H1 (cell line): ENCODE data around the gene CIZ1. TPM values are rescaled to one million over a fixed set of nuclear protein-coding genes. Genes with fewer than 3 reads are reported as not detected.

ENCODE experiments used
- CTCF ChIA-PET: fragments of 300-600 bp; sonication (Branson Sonifier 250); formaldehyde crosslinking; loops from one replicate; lab custom pipeline; 2021; ENCODE audit not compliant: partially characterized antibody; lab: Charles Lee
- POLR2A ChIA-PET: fragments of 300-600 bp; sonication (Branson Sonifier 250); formaldehyde crosslinking; loops from one replicate; lab custom pipeline; 2021; ENCODE audit warnings: inconsistent platforms; ENCODE audit not compliant: partially characterized antibody; lab: Charles Lee
- DNase-seq, 2 experiments: peaks; one replicate each; pipeline versions ENCODE4 v3.0.0 to v3.0.0-alpha.2; 2010 to 2022; ENCODE audit warnings: low spot score in 2 of 2, low read depth in 1 of 2, mixed read lengths in 1 of 2
- FAIRE-seq: peaks from 2 replicates; lab custom pipeline; 2011; peaks lifted over from hg19 to GRCh38; lab: Jason Lieb, UNC
- H2AFZ ChIP-seq: 2 replicates; pipeline ENCODE4 v1.8.1; 2012; ENCODE audit warnings: low read length, inconsistent platforms
- H2AK5ac ChIP-seq: 2 replicates; pipeline ENCODE4 v1.6.1; 2013; ENCODE audit warnings: low read depth, low read length
- H2BK120ac ChIP-seq: replicated peaks from 2 replicates; pipeline ENCODE3; 2013; ENCODE audit warnings: low read depth, low read length, inconsistent platforms
- H2BK12ac ChIP-seq: 2 replicates; pipeline ENCODE4 v1.6.1; 2013; ENCODE audit warnings: low read depth, low read length
- H2BK15ac ChIP-seq: 2 replicates; pipeline ENCODE4 v1.6.1; 2013; ENCODE audit warnings: low read length
- H2BK20ac ChIP-seq: 2 replicates; pipeline ENCODE4 v1.6.1; 2013; ENCODE audit warnings: low read length
- H2BK5ac ChIP-seq: 2 replicates; pipeline ENCODE4 v1.6.1; 2013; ENCODE audit warnings: low read depth, low read length
- H3K14ac ChIP-seq: 2 replicates; pipeline ENCODE4 v1.6.1; 2013; ENCODE audit warnings: inconsistent platforms; ENCODE audit not compliant: insufficient read length
- H3K18ac ChIP-seq: 2 replicates; pipeline ENCODE4 v1.6.1; 2013; ENCODE audit warnings: low read length; ENCODE audit errors: extremely low read depth
- H3K23ac ChIP-seq: 2 replicates; pipeline ENCODE4 v1.6.1; 2013; ENCODE audit warnings: inconsistent platforms; ENCODE audit not compliant: insufficient read length
- H3K23me2 ChIP-seq: 2 replicates; pipeline ENCODE4 v1.6.1; 2013; ENCODE audit warnings: low read depth, low read length
- H3K27ac ChIP-seq: 2 replicates; pipeline ENCODE4 v1.6.1; 2011; ENCODE audit warnings: low read depth, low read length, inconsistent platforms
- H3K27me3 ChIP-seq, 4 experiments: replicated peaks in 1 of 4; 1 replicate in 1 of 4; 2 replicates in 3 of 4; pipeline versions ENCODE4 v1.6.1 to v1.8.1; 2011 to 2013; ENCODE audit warnings: low read length in 3 of 4, mild to moderate bottlenecking in 3 of 4, inconsistent platforms in 2 of 4, mixed read lengths in 2 of 4, moderate library complexity in 1 of 4; ENCODE audit not compliant: control insufficient read depth in 3 of 4, insufficient read depth in 3 of 4; ENCODE audit errors: extremely low read depth in 1 of 4
- H3K36me3 ChIP-seq, 4 experiments: 2 replicates each; pipeline versions ENCODE4 v1.6.1 to v1.8.1; 2011 to 2013; ENCODE audit warnings: mild to moderate bottlenecking in 4 of 4, low read length in 3 of 4, moderate library complexity in 2 of 4, control low read depth in 1 of 4, inconsistent platforms in 1 of 4; ENCODE audit not compliant: insufficient read depth in 4 of 4, control insufficient read depth in 2 of 4
- H3K4ac ChIP-seq: replicated peaks from 2 replicates; pipeline ENCODE3; 2013; ENCODE audit warnings: low read length, low read depth, mixed read lengths, inconsistent platforms; ENCODE audit not compliant: insufficient read length
- H3K4me1 ChIP-seq, 4 experiments: replicated peaks in 1 of 4; 1 replicate in 1 of 4; 2 replicates in 3 of 4; pipeline versions ENCODE4 v1.6.1 to v1.8.1; 2011 to 2013; ENCODE audit warnings: low read length in 3 of 4, inconsistent platforms in 2 of 4, mixed read lengths in 1 of 4; ENCODE audit not compliant: insufficient read depth in 4 of 4, control insufficient read depth in 3 of 4
- H3K4me2 ChIP-seq, 2 experiments: 2 replicates each; pipeline versions ENCODE4 v1.6.1 to v1.8.1; 2011 to 2013; ENCODE audit warnings: low read depth in 2 of 2, low read length in 2 of 2, control low read depth in 1 of 2, inconsistent platforms in 1 of 2, mild to moderate bottlenecking in 1 of 2; ENCODE audit not compliant: insufficient read depth in 1 of 2
- H3K4me3 ChIP-seq, 4 experiments: fragments of 200-600, 300-600 bp in 1 of 4; sonication (generic), shearing (Covaris generic), sonication (Bioruptor Twin) in 1 of 4; 2 replicates each; pipeline versions ENCODE4 v1.5.1 to v1.8.1; 2011 to 2016; ENCODE audit warnings: low read length in 4 of 4, low read depth in 3 of 4, control low read depth in 2 of 4, inconsistent platforms in 2 of 4, mild to moderate bottlenecking in 2 of 4, mixed read lengths in 1 of 4, moderate library complexity in 1 of 4; ENCODE audit not compliant: insufficient read depth in 2 of 4; ENCODE audit errors: extremely low read depth in 1 of 4
- H3K56ac ChIP-seq: replicated peaks from 2 replicates; pipeline ENCODE3; 2013; ENCODE audit warnings: low read depth, mild to moderate bottlenecking, mixed read lengths, low read length, inconsistent platforms; ENCODE audit not compliant: insufficient read length
- H3K79me1 ChIP-seq: 2 replicates; pipeline ENCODE4 v1.6.1; 2013; ENCODE audit warnings: low read depth, low read length, control low read depth
- H3K79me2 ChIP-seq, 2 experiments: 2 replicates each; pipeline versions ENCODE4 v1.6.1 to v1.8.1; 2012 to 2013; ENCODE audit warnings: low read length in 2 of 2, mild to moderate bottlenecking in 2 of 2, inconsistent platforms in 1 of 2; ENCODE audit not compliant: insufficient read depth in 2 of 2, control insufficient read depth in 1 of 2
- H3K9ac ChIP-seq, 4 experiments: replicated peaks in 1 of 4; 1 replicate in 1 of 4; 2 replicates in 3 of 4; pipeline versions ENCODE4 v1.6.1 to v1.8.1; 2011 to 2013; ENCODE audit warnings: low read depth in 3 of 4, low read length in 3 of 4, control low read depth in 2 of 4, mild to moderate bottlenecking in 2 of 4, moderate library complexity in 2 of 4, inconsistent platforms in 1 of 4; ENCODE audit errors: extremely low read depth in 1 of 4
- H3K9me3 ChIP-seq, 2 experiments: 2 replicates each; pipeline versions ENCODE4 v1.6.1 to v1.8.1; 2012 to 2013; ENCODE audit warnings: mild to moderate bottlenecking in 2 of 2, moderate library complexity in 2 of 2, control low read depth in 1 of 2, inconsistent platforms in 1 of 2, low read depth in 1 of 2, low read length in 1 of 2, mixed read lengths in 1 of 2; ENCODE audit not compliant: insufficient read depth in 2 of 2
- H4K20me1 ChIP-seq, 2 experiments: replicated peaks in 1 of 2; 2 replicates each; pipeline versions ENCODE3 to v1.8.1; 2011 to 2013; ENCODE audit warnings: inconsistent platforms in 2 of 2, low read length in 2 of 2, mild to moderate bottlenecking in 1 of 2; ENCODE audit not compliant: insufficient read depth in 2 of 2, control insufficient read depth in 1 of 2
- H4K5ac ChIP-seq: 2 replicates; pipeline ENCODE4 v1.6.1; 2013; ENCODE audit warnings: low read length, low read depth, mixed read lengths, inconsistent platforms; ENCODE audit not compliant: insufficient read length
- H4K8ac ChIP-seq: 2 replicates; pipeline ENCODE4 v1.8.0; 2013; ENCODE audit warnings: mild to moderate bottlenecking, moderate library complexity, low read length, inconsistent platforms; ENCODE audit not compliant: insufficient read depth; ENCODE audit errors: extremely low read depth
- H4K91ac ChIP-seq: replicated peaks from 2 replicates; pipeline ENCODE3; 2013; ENCODE audit warnings: low read length, mixed read lengths, inconsistent platforms; ENCODE audit not compliant: insufficient read length
- ASH2L ChIP-seq: fragments of 200-600, 300-600 bp; sonication (generic); IDR thresholded peaks from one replicate; pipeline ENCODE4 v1.7.1; 2017; ENCODE audit warnings: low read length
- ATF2 ChIP-seq: IDR thresholded peaks from 2 replicates; pipeline ENCODE4 v1.6.1; 2012; ENCODE audit warnings: low read length, inconsistent platforms
- EP300 ChIP-seq, 2 experiments: IDR thresholded peaks; 1 replicate in 1 of 2; 2 replicates in 1 of 2; pipeline ENCODE4 v1.6.1; 2011 to 2012; ENCODE audit warnings: low read depth in 2 of 2, low read length in 2 of 2, mild to moderate bottlenecking in 2 of 2, borderline replicate concordance in 1 of 2, inconsistent platforms in 1 of 2, moderate library complexity in 1 of 2
- HDAC2 ChIP-seq, 2 experiments: fragments of 300-600 bp in 1 of 2; sonication (generic) in 1 of 2; IDR thresholded peaks; 2 replicates each; pipeline ENCODE4 v1.6.1; 2011 to 2012; ENCODE audit warnings: low read depth in 2 of 2, low read length in 2 of 2, mild to moderate bottlenecking in 2 of 2, moderate library complexity in 2 of 2, borderline replicate concordance in 1 of 2, inconsistent platforms in 1 of 2
- RFX5 ChIP-seq: IDR thresholded peaks from 2 replicates; pipeline ENCODE4 v1.6.1; 2011; ENCODE audit warnings: low read depth, low read length, improper control_type of control experiment, borderline replicate concordance
- SIRT6 ChIP-seq: IDR thresholded peaks from one replicate; pipeline ENCODE4 v1.7.1; 2012; ENCODE audit warnings: low read length, inconsistent platforms
- SP1 ChIP-seq: IDR thresholded peaks from 2 replicates; pipeline ENCODE4 v1.6.1; 2011; ENCODE audit warnings: low read depth, low read length
- SP2 ChIP-seq: IDR thresholded peaks from 2 replicates; pipeline ENCODE4 v1.6.1; 2012; ENCODE audit warnings: mild to moderate bottlenecking, low read length, inconsistent platforms
- TAF7 ChIP-seq: optimal IDR thresholded peaks from 2 replicates; pipeline ENCODE3; 2011; ENCODE audit warnings: low read depth, mild to moderate bottlenecking, inconsistent platforms, low read length, moderate library complexity, borderline replicate concordance
- ZNF274 ChIP-seq: IDR thresholded peaks from 2 replicates; pipeline ENCODE4 v1.7.0; 2012; ENCODE audit warnings: low read length, borderline replicate concordance; ENCODE audit errors: extremely low read depth
- WGBS, 2 experiments: shearing (Covaris generic) in 1 of 2; methylation state at CpG; one replicate each; pipeline versions ENCODE4 v1.1.6 to v1.1.7; 2013 to 2015; ENCODE audit warnings: low lambda C conversion rate in 2 of 2, mixed read lengths in 2 of 2, inconsistent platforms in 1 of 2, low coverage in 1 of 2, missing lambda C conversion rate in 1 of 2; ENCODE audit not compliant: insufficient replicate concordance in 2 of 2, insufficient coverage in 1 of 2, insufficient read length in 1 of 2; ENCODE audit errors: extremely low coverage in 1 of 2, missing lambda C conversion rate in 1 of 2; 5-methylcytosine and 5-hydroxymethylcytosine counted together
- polyA plus RNA-seq, 7 experiments: library from polyadenylated mRNA; depleted of rRNA in 3 of 7; stranded (reverse) in 5 of 7; unstranded in 2 of 7; fragments of >200 nt in 5 of 7; fragments of 200-250 nt in 2 of 7; gene quantifications; 1 replicate in 5 of 7; 2 replicates in 1 of 7; 4 replicates in 1 of 7; pipeline versions ENCODE4 v1.2.1 to v1.2.3, GENCODE V29; 2011 to 2013; ENCODE audit warnings: missing spikeins in 2 of 7, mixed read lengths in 2 of 7
- total RNA-seq: library from RNA; stranded (reverse); fragmentation: NEBNext Ultra II Directional; extraction: Animal tissue kit (Norgen Biotek cat#: 25700); gene quantifications from 2 replicates; pipeline ENCODE4 v1.2.1, GENCODE V29; 2021

Gene CIZ1
- total and polyA plus RNA-seq, 2 of the 8 experiments (the other 6 are each of a cell fraction or from before 2014, with no cell fraction given), result 66.0 to 107 TPM

GRCh38 chr9:128180001-128180400, 11.4 kb downstream of the CIZ1 start:
- Histone ChIP-seq H3K79me1 (no peaks in the 10 kb centered on the region), H3K4me3 (no peak overlapping the region), H3K27ac (no peak overlapping the region), H3K23me2 (no peaks in the 10 kb centered on the region), H4K5ac (no peak overlapping the region), H3K36me3 (peaks cover 17 to 35% (median 29%) of the 10 kb centered on the region in 4 experiments), H4K91ac (no peak overlapping the region), H3K56ac (no peak overlapping the region), H2AK5ac (no peak overlapping the region), H3K23ac (no peak overlapping the region), H3K18ac (no peak overlapping the region), H4K8ac (no peak overlapping the region), H3K4me2 (no peak overlapping the region), H3K9me3 (peaks cover 0 to 4% of the 10 kb centered on the region in 2 experiments; a peak in 1 of 4 replicates), H3K4ac (no peak overlapping the region), H2AFZ (no peak overlapping the region), H3K9ac (no peak overlapping the region; a peak in 1 of 7 replicates), H3K14ac (no peak overlapping the region), H3K79me2 (no peaks in the 10 kb centered on the region), H2BK20ac (no peak overlapping the region), H2BK15ac (no peak overlapping the region), H4K20me1 (peaks cover 3 to 9% of the 10 kb centered on the region in 2 experiments), H3K4me1 (no peaks in the 10 kb centered on the region), H2BK120ac (no peak overlapping the region), H2BK5ac (no peak overlapping the region), H3K27me3 (no peaks in the 10 kb centered on the region), H2BK12ac (no peak overlapping the region)
- ChIA-PET CTCF (interaction anchor here (0.6 to 1.9 kb wide), 2 partner anchors 11 to 182 kb away, joined by 3 to 8 read pairs; partner anchors contain the start of gene CIZ1), POLR2A (interaction anchor here (0.8 to 3.2 kb wide), 2 partner anchors 10 kb away, joined by 4 to 11 read pairs; partner anchors contain the start of gene CIZ1)
- TF ChIP-seq HDAC2 (IDR thresholded peaks at IDR 0.05; ENCODE audit: borderline replicate concordance in 1 of 2, low read depth in 2 of 2, low read length in 2 of 2) (no peak), SP2 (no peak), ZNF274 (no peak), SIRT6 (no peak), ASH2L (no peak), SP1 (no peak), RFX5 (no peak), TAF7 (no peak), ATF2 (no peak), EP300 (IDR thresholded peaks at IDR 0.05; ENCODE audit: borderline replicate concordance in 1 of 2, low read depth in 2 of 2, low read length in 2 of 2) (no peak)
- 95% methylated on average over 8 of the region's 8 CpGs; no CpG with 5 or more reads in 1 of the 2 experiments for WGBS, 2 experiments
- FAIRE-seq (no peak), DNase-seq (no peak)
